Mesenchymal stem cell (in vitro differentiated cells and primary cell): Measurements from ENCODE around the gene VPS51.

ENCODE experiments used
- DNase-seq: peaks from one replicate; pipeline ENCODE4 v3.0.0-alpha.2; 2013
- H2AFZ ChIP-seq: one replicate; pipeline ENCODE4 v1.6.1; 2013; ENCODE audit warnings: low read depth, mild to moderate bottlenecking, control low read depth, inconsistent platforms, low read length, moderate library complexity
- H2AK5ac ChIP-seq: 2 replicates; pipeline ENCODE4 v1.6.1; 2013; ENCODE audit warnings: low read length, moderate library complexity, mild to moderate bottlenecking, inconsistent platforms; ENCODE audit not compliant: severe bottlenecking
- H2BK120ac ChIP-seq: one replicate; pipeline ENCODE4 v1.6.1; 2013; ENCODE audit warnings: low read depth, mild to moderate bottlenecking, inconsistent platforms, low read length, moderate library complexity
- H2BK12ac ChIP-seq, 2 experiments: one replicate each; pipeline ENCODE4 v1.6.1; 2013; ENCODE audit warnings: inconsistent platforms in 2 of 2, low read length in 2 of 2, mild to moderate bottlenecking in 2 of 2, moderate library complexity in 2 of 2, control low read depth in 1 of 2
- H2BK15ac ChIP-seq: one replicate; pipeline ENCODE4 v1.6.1; 2013; ENCODE audit warnings: mild to moderate bottlenecking, low read depth, inconsistent platforms; ENCODE audit not compliant: poor library complexity, severe bottlenecking
- H2BK5ac ChIP-seq: 2 replicates; pipeline ENCODE4 v1.6.1; 2013; ENCODE audit warnings: low read depth, mild to moderate bottlenecking, low read length, control low read depth, inconsistent platforms; ENCODE audit not compliant: poor library complexity, severe bottlenecking
- H3K14ac ChIP-seq, 2 experiments: one replicate each; pipeline ENCODE4 v1.6.1; 2013; ENCODE audit warnings: inconsistent platforms in 2 of 2, low read length in 2 of 2, control low read depth in 1 of 2, mild to moderate bottlenecking in 1 of 2, moderate library complexity in 1 of 2
- H3K18ac ChIP-seq, 2 experiments: one replicate each; pipeline ENCODE4 v1.6.1; 2013; ENCODE audit warnings: inconsistent platforms in 2 of 2, low read length in 2 of 2, control low read depth in 1 of 2, low read depth in 1 of 2, mild to moderate bottlenecking in 1 of 2
- H3K23ac ChIP-seq, 2 experiments: one replicate each; pipeline ENCODE4 v1.6.1; 2013; ENCODE audit warnings: inconsistent platforms in 2 of 2, low read length in 2 of 2, mild to moderate bottlenecking in 2 of 2, moderate library complexity in 2 of 2, control low read depth in 1 of 2
- H3K27ac ChIP-seq: 2 replicates; pipeline ENCODE4 v1.5.1; 2013; ENCODE audit warnings: mild to moderate bottlenecking, moderate library complexity, low read length, control low read depth, inconsistent platforms; ENCODE audit not compliant: poor library complexity, severe bottlenecking
- H3K27me3 ChIP-seq, 2 experiments: 2 replicates each; pipeline versions ENCODE4 v1.6.1 to v1.7.0; 2013; ENCODE audit warnings: low read length in 2 of 2, mild to moderate bottlenecking in 2 of 2, moderate library complexity in 2 of 2, control low read depth in 1 of 2, inconsistent platforms in 1 of 2; ENCODE audit not compliant: control insufficient read depth in 1 of 2, insufficient read depth in 1 of 2
- H3K36me3 ChIP-seq, 2 experiments: 2 replicates each; pipeline versions ENCODE4 v1.6.1 to v1.7.0; 2013; ENCODE audit warnings: low read length in 2 of 2, control low read depth in 1 of 2, inconsistent platforms in 1 of 2, low read depth in 1 of 2, mild to moderate bottlenecking in 1 of 2; ENCODE audit not compliant: insufficient read depth in 2 of 2, control insufficient read depth in 1 of 2
- H3K4ac ChIP-seq, 2 experiments: one replicate each; pipeline ENCODE4 v1.6.1; 2013; ENCODE audit warnings: inconsistent platforms in 2 of 2, low read length in 2 of 2, mild to moderate bottlenecking in 2 of 2, moderate library complexity in 2 of 2, control low read depth in 1 of 2, low read depth in 1 of 2
- H3K4me1 ChIP-seq: 2 replicates; pipeline ENCODE4 v1.6.1; 2013; ENCODE audit warnings: low read depth, low read length, control low read depth; ENCODE audit not compliant: control insufficient read depth, insufficient read depth
- H3K4me2 ChIP-seq: 2 replicates; pipeline ENCODE4 v1.6.1; 2013; ENCODE audit warnings: low read length, mild to moderate bottlenecking, inconsistent platforms; ENCODE audit not compliant: poor library complexity, severe bottlenecking
- H3K4me3 ChIP-seq, 2 experiments: 2 replicates each; pipeline versions ENCODE4 v1.5.1 to v1.7.0; 2013; ENCODE audit warnings: low read length in 2 of 2, mild to moderate bottlenecking in 2 of 2, control low read depth in 1 of 2, low read depth in 1 of 2; ENCODE audit not compliant: insufficient read depth in 1 of 2
- H3K79me1 ChIP-seq: replicated peaks from 2 replicates; pipeline ENCODE4 v1.6.1; 2013; ENCODE audit warnings: mild to moderate bottlenecking, control low read depth, low read length, inconsistent platforms; ENCODE audit not compliant: poor library complexity, severe bottlenecking
- H3K9ac ChIP-seq: 2 replicates; pipeline ENCODE4 v1.7.0; 2013; ENCODE audit warnings: mild to moderate bottlenecking, low read length, moderate library complexity
- H3K9me3 ChIP-seq: 2 replicates; pipeline ENCODE4 v1.7.0; 2013; ENCODE audit warnings: mild to moderate bottlenecking, low read length; ENCODE audit not compliant: control insufficient read depth
- H4K8ac ChIP-seq: one replicate; pipeline ENCODE4 v1.6.1; 2013; ENCODE audit warnings: inconsistent platforms, mild to moderate bottlenecking, low read length, moderate library complexity
- H4K91ac ChIP-seq: one replicate; pipeline ENCODE4 v1.6.1; 2013; ENCODE audit warnings: mild to moderate bottlenecking, low read length, inconsistent platforms
- WGBS: methylation state at CpG from one replicate; pipeline ENCODE4 v1.1.7; 2013; ENCODE audit warnings: mixed read lengths; 5-methylcytosine and 5-hydroxymethylcytosine counted together

Gene VPS51

GRCh38 chr11:65113839-65114238 lies 17.8 kb downstream of the VPS51 start:
- no peaks in the 10 kb centered on the region for H3K27me3 ChIP-seq
- no peak overlapping the region for H3K27ac ChIP-seq
- DNase-seq: no peak
- no peak overlapping the region for H3K18ac ChIP-seq
- no peak overlapping the region for H2BK5ac ChIP-seq
- no peak overlapping the region for H3K4me3 ChIP-seq
- no peak overlapping the region for H2AK5ac ChIP-seq
- H2BK12ac ChIP-seq: no peak overlapping the region
- no peak overlapping the region for H3K14ac ChIP-seq
- no peaks in the 10 kb centered on the region for H3K9me3 ChIP-seq
- WGBS: 93% methylated on average over 6 of the region's 6 CpGs
- H2AFZ ChIP-seq: no peak overlapping the region
- H4K8ac ChIP-seq: no peak overlapping the region
- no peak overlapping the region for H2BK15ac ChIP-seq
- no peak overlapping the region for H2BK120ac ChIP-seq
- H3K4me1 ChIP-seq: peaks cover 46% of the 10 kb centered on the region
- peak overlapping the region; percentile 77 for H3K9ac ChIP-seq
- H3K36me3 ChIP-seq: peaks cover 40 to 54% of the 10 kb centered on the region in 2 experiments
- H3K23ac ChIP-seq: no peak overlapping the region
- peak overlapping the region; percentile 92 for H3K4me2 ChIP-seq
- H3K79me1 ChIP-seq: peaks cover 25% of the 10 kb centered on the region
- no peak overlapping the region for H3K4ac ChIP-seq
- H4K91ac ChIP-seq: no peak overlapping the region

- Histone ChIP-seq H4K8ac (no peak overlapping the region), H3K4me2 (no peak overlapping the region), H3K4ac (no peak overlapping the region), H3K4me1 (peaks cover 46% of the 10 kb centered on the region), H2BK12ac (no peak overlapping the region), H3K23ac (no peak overlapping the region), H3K9me3 (no peaks in the 10 kb centered on the region), H2BK15ac (no peak overlapping the region), H2BK120ac (no peak overlapping the region), H3K79me1 (peaks cover 23% of the 10 kb centered on the region), H3K18ac (no peak overlapping the region), H2AFZ (no peak overlapping the region), H3K9ac (peak overlapping the region; percentile 7), H3K14ac (no peak overlapping the region), H2BK5ac (no peak overlapping the region), H2AK5ac (no peak overlapping the region), H3K36me3 (peaks cover 40 to 51% of the 10 kb centered on the region in 2 experiments), H3K27ac (no peak overlapping the region), H3K4me3 (no peak overlapping the region), H3K27me3 (no peaks in the 10 kb centered on the region), H4K91ac (no peak overlapping the region)
- 94% methylated on average over 11 of the region's 11 CpGs for WGBS
- no peak for DNase-seq
Measured at GRCh38 chr11:65114538-65115171, 18.6 kb downstream of the VPS51 start.

GRCh38 chr11:65115361-65116082 lies 19.5 kb downstream of the VPS51 start:
- Histone ChIP-seq H3K4me2 (no peak overlapping the region), H2BK15ac (no peak overlapping the region), H3K23ac (no peak overlapping the region), H3K27me3 (no peaks in the 10 kb centered on the region), H2BK5ac (no peak overlapping the region), H2AK5ac (no peak overlapping the region), H2BK12ac (no peak overlapping the region), H3K9me3 (no peaks in the 10 kb centered on the region), H2AFZ (no peak overlapping the region), H4K8ac (no peak overlapping the region), H3K27ac (no peak overlapping the region), H3K9ac (peak overlapping the region; percentile 98), H3K4ac (no peak overlapping the region), H3K4me3 (no peak overlapping the region), H2BK120ac (no peak overlapping the region), H3K36me3 (peaks cover 43 to 55% of the 10 kb centered on the region in 2 experiments), H3K18ac (no peak overlapping the region), H4K91ac (no peak overlapping the region), H3K14ac (no peak overlapping the region), H3K79me1 (peaks cover 25% of the 10 kb centered on the region), H3K4me1 (peaks cover 44% of the 10 kb centered on the region)
- 97% methylated on average over 19 of the region's 21 CpGs for WGBS
- DNase-seq: no peak

GRCh38 chr11:65116370-65117205 lies 20.6 kb downstream of the VPS51 start:
- no peak overlapping the region for H3K14ac ChIP-seq
- peak overlapping the region; percentile 86 to 96 for H3K4me3 ChIP-seq
- peak overlapping the region; percentile 6 for H3K27ac ChIP-seq
- peak overlapping the region; percentile 89 for H4K8ac ChIP-seq
- no peaks in the 10 kb centered on the region for H3K27me3 ChIP-seq
- H2BK5ac ChIP-seq: peak overlapping the region; percentile 35
- H2BK120ac ChIP-seq: no peak overlapping the region
- peak overlapping the region; percentile 16 for H2AK5ac ChIP-seq
- peaks cover 27% of the 10 kb centered on the region for H3K79me1 ChIP-seq
- no peak overlapping the region for H2AFZ ChIP-seq
- H3K18ac ChIP-seq: peak overlapping the region in 1 of 2 experiments; percentile 41
- H2BK15ac ChIP-seq: no peak overlapping the region
- H3K23ac ChIP-seq: no peak overlapping the region
- H2BK12ac ChIP-seq: no peak overlapping the region
- peak overlapping the region; percentile 98 for H3K9ac ChIP-seq
- peak overlapping the region; percentile 79 for H3K4me2 ChIP-seq
- H3K4ac ChIP-seq: peak overlapping the region; percentile 81 to 83
- H3K4me1 ChIP-seq: peaks cover 41% of the 10 kb centered on the region
- H3K9me3 ChIP-seq: no peaks in the 10 kb centered on the region
- 36% methylated on average over 68 of the region's 68 CpGs for WGBS
- peaks cover 50 to 53% of the 10 kb centered on the region in 2 experiments for H3K36me3 ChIP-seq
- H4K91ac ChIP-seq: peak overlapping the region; percentile 83
- DNase-seq: peak; percentile 64
